ENCODE results near the gene GNG4. TPM values are rescaled to one million over a fixed set of nuclear protein-coding genes. Genes with fewer than 3 reads are reported as not detected.

GNG4 gene
- total RNA-seq, 2 donors from 2014 or later: not detected

Other genes starting within 250 kb of the GNG4 start
- gene B3GALNT2, start 145.3 kb downstream of the GNG4 start, total RNA-seq: 1 to 10 TPM; 6.3 to 8.2 TPM
- 10 to 100 TPM; 24.5 to 29.6 TPM for gene LYST, start 217.1 kb upstream of the GNG4 start, total RNA-seq